Measurements from ENCODE around the gene SLC52A1. TPM values are rescaled to one million over a fixed set of nuclear protein-coding genes. Genes with fewer than 3 reads are reported as not detected.

Gene SLC52A1
- total RNA-seq, 2 experiments from 2014 or later, result 0.40 to 0.94 TPM

DNA sequence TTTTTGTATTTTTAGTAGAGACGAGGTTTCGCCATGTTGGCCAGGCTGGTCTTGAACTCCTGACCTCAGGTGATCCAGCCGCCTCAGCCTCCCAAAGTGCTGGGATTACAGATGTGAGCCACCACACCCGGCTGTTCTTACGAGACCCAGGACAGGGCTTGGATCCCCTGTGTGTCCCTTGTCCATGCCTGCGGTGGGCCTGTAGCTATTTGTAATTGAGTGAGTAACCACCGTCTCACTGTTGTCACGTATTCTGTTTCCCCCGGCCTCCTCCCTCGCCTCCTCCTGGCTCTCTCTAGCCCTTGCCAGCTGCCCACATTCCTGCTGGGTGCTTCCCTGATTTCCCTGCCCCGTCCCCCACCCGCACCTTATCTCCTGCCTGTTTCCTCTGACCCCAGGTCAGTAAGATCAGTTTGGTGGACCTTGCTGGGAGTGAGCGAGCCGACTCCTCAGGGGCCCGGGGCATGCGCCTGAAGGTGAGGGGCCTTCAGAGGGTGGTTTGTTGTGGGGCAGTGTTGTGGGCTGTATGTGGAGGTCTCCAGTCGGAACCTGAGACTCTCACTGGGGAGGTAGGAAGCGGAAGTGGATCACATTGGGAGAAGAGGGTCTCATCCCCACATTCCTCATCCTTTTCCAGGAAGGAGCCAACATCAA lies 31.9 kb downstream of the SLC52A1 start:
- H3K27ac Mint-ChIP-seq, result no peak overlapping the region
- CTCF ChIA-PET, result no interaction called here
- ATAC-seq (no peak), DNase-seq (no peak)
- H3K4me3 Mint-ChIP-seq, result no peak overlapping the region
- no peaks in the 10 kb centered on the region for H3K27me3 Mint-ChIP-seq (ENCODE audit: low read depth)
- H3K4me1 Mint-ChIP-seq (ENCODE audit: low read depth), result peaks cover 14% of the 10 kb centered on the region
- peaks cover 60% of the 10 kb centered on the region for H3K36me3 Mint-ChIP-seq (ENCODE audit: low read depth)
- no peaks in the 10 kb centered on the region for H3K9me3 Mint-ChIP-seq (ENCODE audit: insufficient read depth)
- POLR2A ChIA-PET, result no interaction called here

DNA sequence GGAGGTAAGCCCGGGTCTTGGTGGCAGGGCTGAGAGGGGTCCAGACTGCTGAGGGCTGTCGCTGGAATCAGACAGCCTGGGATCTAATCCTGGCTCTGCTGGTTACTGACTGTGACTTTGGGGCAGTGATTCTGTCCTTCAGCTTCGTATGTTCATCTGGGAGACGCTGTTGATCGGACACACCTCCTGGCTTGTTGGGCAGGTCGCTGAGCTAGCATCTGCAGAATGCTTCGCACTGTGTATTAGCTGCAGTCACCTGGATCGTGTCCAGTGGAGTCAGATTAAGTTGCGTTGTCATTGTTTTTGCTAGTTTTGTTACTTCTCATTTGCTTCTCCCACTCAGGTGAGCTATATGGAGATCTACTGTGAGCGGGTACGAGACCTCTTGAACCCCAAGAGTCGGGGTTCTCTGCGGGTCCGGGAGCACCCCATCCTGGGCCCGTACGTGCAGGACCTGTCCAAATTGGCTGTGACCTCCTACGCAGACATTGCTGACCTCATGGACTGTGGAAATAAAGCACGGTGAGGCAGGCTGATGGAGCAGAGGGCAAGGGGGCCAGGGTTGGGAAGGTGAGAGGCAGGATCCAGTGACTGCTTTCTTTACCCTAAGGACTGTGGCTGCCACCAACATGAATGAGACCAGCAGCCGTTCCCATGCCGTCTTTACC lies 33.0 kb downstream of the SLC52A1 start:
- H3K4me1 Mint-ChIP-seq (ENCODE audit: low read depth), result peaks cover 14% of the 10 kb centered on the region
- ChIA-PET CTCF (interaction anchor here (0.8 kb wide), 2 partner anchors 13 to 15 kb away, joined by 3 read pairs; partner anchors contain the start of gene CAMTA2), POLR2A (no interaction called here)
- H3K36me3 Mint-ChIP-seq (ENCODE audit: low read depth), result peaks cover 50% of the 10 kb centered on the region
- no peaks in the 10 kb centered on the region for H3K27me3 Mint-ChIP-seq (ENCODE audit: low read depth)
- no peak for DNase-seq
- H3K9me3 Mint-ChIP-seq (ENCODE audit: insufficient read depth), result no peaks in the 10 kb centered on the region
- H3K27ac Mint-ChIP-seq, result no peak overlapping the region
- no peak overlapping the region for H3K4me3 Mint-ChIP-seq
- ATAC-seq, result no peak

DNA sequence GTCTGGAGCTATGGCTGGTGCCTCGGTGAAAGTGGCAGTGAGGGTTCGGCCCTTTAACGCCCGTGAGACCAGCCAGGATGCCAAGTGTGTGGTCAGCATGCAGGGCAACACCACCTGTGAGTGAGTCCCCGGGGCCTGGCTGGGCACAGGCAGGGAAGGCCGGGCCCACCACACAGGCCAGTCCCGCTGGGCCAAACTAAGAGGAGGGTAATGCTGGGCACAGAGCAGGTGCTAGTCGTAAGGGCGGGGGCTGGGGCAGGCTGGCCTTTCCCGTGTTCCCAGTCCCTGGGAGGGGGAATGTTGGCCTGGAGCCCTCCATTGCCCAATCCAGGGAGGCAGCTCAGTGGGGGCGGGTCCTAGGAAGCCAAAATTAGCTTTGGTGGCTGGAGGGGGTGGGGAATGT lies 35.0 kb downstream of the SLC52A1 start:
- Mint-ChIP-seq H3K4me1 (ENCODE audit: low read depth) (peaks cover 18% of the 10 kb centered on the region), H3K4me3 (no peak overlapping the region), H3K27ac (no peak overlapping the region), H3K9me3 (ENCODE audit: insufficient read depth) (no peaks in the 10 kb centered on the region), H3K36me3 (ENCODE audit: low read depth) (peaks cover 39% of the 10 kb centered on the region), H3K27me3 (ENCODE audit: low read depth) (peaks cover 1% of the 10 kb centered on the region)
- ChIA-PET POLR2A (no interaction called here), CTCF (interaction anchor here (0.6 to 1.7 kb wide), 3 partner anchors 12 to 30 kb away, joined by 3 to 11 read pairs (median 3); no protein-coding TSS in a partner anchor)
- ATAC-seq, result no peak
- no peak for DNase-seq

DNA sequence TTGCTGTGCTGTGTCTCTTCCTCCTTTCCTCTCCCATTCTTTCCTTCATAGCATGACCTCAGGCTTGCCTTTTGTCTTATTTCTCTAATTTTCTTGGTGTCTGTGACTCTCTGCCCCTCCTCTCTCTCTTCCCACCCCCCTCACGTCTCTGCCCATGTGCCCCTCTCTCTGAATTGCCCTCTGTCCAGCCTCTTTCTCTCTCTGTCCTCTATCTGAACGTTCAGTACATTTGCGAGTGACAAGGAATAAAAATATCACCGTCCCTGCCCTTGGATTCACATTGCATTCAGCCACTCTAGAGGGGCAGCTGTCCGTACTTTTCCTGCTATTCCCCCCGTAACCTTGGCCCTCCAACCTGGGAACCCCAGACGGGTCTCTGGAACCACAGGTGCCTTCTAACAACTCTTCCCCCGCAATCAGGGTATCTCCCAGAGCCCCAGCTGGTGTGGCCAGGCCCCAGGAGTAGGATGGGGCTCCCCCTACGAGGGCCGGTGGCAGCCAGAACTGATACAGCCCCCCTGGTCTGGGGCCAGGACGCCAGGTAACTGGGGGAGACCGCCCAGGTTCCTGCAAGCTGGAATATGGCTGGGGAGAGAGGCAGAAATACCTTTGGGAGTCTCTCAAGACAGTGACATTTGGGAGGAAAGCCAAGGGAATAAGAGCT lies 35.7 kb downstream of the SLC52A1 start:
- Mint-ChIP-seq H3K27ac (peak overlapping the region; percentile 20), H3K4me1 (ENCODE audit: low read depth) (peaks cover 18% of the 10 kb centered on the region), H3K36me3 (ENCODE audit: low read depth) (peaks cover 32% of the 10 kb centered on the region), H3K9me3 (ENCODE audit: insufficient read depth) (no peaks in the 10 kb centered on the region), H3K4me3 (peak overlapping the region; percentile 81), H3K27me3 (ENCODE audit: low read depth) (peaks cover 6% of the 10 kb centered on the region)
- no peak for ATAC-seq
- ChIA-PET CTCF (interaction anchor here (0.6 to 1.7 kb wide), 3 partner anchors 12 to 31 kb away, joined by 3 to 11 read pairs (median 3); no protein-coding TSS in a partner anchor), POLR2A (no interaction called here)
- DNase-seq, result no peak

DNA sequence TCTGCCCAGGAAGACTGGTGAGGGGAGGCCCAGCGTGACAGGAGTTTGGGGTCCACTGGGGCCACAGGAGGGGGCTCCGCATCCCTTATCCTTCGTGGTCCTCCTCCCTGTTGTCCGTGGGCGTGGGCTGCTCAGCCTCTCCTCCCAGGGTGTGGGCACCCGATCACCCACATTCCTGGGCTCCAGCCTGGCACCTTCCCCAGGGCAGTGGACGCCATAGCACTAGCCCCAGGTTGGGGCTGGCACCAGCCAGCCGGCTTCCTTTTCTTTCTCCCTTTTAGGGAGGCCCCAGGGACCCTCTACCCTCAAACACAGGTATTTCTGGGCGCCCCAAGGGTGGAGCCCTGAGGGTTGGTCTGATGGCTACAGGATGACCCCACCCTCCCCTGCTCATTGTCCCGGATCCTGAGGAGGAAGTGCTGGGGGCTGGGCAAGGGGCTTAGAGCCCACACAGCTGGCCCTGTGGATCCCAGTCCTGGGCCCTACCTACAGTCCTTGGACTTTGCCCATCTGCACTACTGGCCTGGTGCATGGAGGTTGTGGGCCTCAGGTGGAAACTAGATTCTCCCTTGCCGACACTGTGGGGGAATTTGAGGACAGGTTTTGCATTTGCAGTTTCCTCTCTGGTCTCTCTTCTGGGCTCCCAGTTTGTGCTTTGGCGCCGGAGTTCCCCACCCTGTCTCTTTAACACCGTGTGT lies 36.3 kb downstream of the SLC52A1 start:
- DNase-seq, result no peak
- no peak for ATAC-seq
- peak overlapping the region; percentile 46 for H3K27ac Mint-ChIP-seq
- peaks cover 25% of the 10 kb centered on the region for H3K36me3 Mint-ChIP-seq (ENCODE audit: low read depth)
- H3K9me3 Mint-ChIP-seq (ENCODE audit: insufficient read depth), result no peaks in the 10 kb centered on the region
- peaks cover 6% of the 10 kb centered on the region for H3K27me3 Mint-ChIP-seq (ENCODE audit: low read depth)
- POLR2A ChIA-PET, result interaction anchor here (1.0 kb wide), 1 partner anchor 28 kb away, joined by 3 read pairs; no protein-coding TSS in a partner anchor
- H3K4me3 Mint-ChIP-seq, result peak overlapping the region; percentile 81
- CTCF ChIA-PET, result interaction anchor here (1.1 kb wide), 1 partner anchor 20 kb away, joined by 3 read pairs; no protein-coding TSS in a partner anchor
- peaks cover 18% of the 10 kb centered on the region for H3K4me1 Mint-ChIP-seq (ENCODE audit: low read depth)

DNA sequence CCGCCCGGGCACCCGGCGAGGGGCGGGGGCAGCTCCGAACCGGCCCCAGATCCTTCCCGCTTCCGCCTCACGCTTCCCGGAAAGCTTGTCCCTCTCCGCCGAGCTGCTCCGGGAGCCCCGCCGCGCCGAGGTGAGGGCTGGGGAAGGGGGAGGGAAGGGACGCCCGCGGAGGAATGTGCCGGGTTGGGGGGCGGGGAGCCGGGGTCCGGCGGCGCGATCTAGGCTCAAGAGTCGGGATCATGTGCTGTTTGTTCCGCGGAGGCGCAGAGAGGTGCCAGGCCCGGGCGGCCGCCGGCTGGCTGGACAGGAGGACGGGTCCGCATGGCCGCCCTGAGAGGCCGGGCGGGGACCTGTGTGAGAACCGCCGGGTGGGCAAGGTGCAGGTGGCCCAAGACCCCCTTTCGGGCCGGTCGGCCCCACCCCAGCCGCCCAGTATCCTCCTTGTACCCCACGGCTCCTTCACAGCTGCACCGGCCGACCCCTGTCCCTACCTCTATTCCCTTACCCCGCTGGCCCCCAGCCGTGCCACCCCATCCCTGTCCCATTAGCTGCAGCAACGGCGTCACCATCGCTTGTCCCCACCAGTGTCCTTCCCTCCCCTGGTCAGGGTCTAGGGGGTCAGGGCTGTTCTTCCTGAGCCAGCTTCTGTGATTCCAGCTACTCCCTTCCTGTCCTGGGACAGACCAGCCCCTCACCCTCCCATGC lies 37.0 kb downstream of the SLC52A1 start:
- DNase-seq (no peak), ATAC-seq (peak; percentile 11)
- CTCF ChIA-PET, result interaction anchor here (1.1 to 1.8 kb wide), 4 partner anchors 10 to 89 kb away, joined by 3 to 13 read pairs (median 5); partner anchors contain the start of gene CAMTA2
- peaks cover 6% of the 10 kb centered on the region for H3K27me3 Mint-ChIP-seq (ENCODE audit: low read depth)
- peaks cover 18% of the 10 kb centered on the region for H3K4me1 Mint-ChIP-seq (ENCODE audit: low read depth)
- peak overlapping the region; percentile 81 for H3K4me3 Mint-ChIP-seq
- no peaks in the 10 kb centered on the region for H3K9me3 Mint-ChIP-seq (ENCODE audit: insufficient read depth)
- H3K27ac Mint-ChIP-seq, result peak overlapping the region; percentile 52
- peaks cover 18% of the 10 kb centered on the region for H3K36me3 Mint-ChIP-seq (ENCODE audit: low read depth)
- POLR2A ChIA-PET, result interaction anchor here (1.0 to 2.6 kb wide), 5 partner anchors 9 to 58 kb away, joined by 3 to 10 read pairs (median 9); partner anchors contain the start of genes PFN1, RNF167 and SLC25A11

DNA sequence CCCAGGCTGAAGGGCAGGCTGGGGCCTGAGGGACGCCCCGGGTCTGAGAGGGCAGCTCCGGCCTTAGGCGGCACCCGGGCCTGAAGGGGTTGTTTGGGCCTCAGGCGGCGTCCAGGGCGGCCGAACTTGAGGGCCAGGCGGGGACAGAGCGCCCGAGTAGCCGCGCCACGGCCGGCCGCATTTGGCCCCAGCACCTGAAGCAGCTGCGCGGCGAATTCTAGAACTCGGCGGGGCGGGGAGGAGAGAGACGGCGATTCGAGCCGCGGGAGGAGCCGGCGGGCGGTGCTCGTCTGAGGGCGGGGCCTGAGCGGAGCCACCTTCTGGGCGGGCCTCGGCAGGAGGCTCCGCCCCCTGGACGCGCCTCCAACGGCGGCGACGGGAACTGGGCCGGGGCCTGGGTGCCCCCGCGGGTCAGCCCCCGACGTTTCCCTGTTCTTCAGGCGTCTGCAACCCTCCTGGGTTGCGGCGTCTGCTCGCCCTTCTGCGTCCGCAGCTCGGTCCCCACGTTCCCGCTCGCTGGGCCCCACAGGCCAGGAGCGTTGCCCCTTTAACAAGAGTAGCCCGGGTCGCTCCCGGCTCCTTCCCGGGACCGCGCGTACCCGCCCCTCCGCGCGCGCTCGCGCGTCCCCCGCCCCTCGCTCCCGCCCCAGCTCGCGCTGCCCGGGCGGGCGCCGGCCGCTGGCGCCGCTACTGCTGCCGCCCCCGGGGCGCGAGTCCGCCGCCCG lies 37.8 kb downstream of the SLC52A1 start, which contains the start of the genes INCA1 and KIF1C:
Gene INCA1, minus strand, starts transcription at position 221 of the 725 bp plus-strand sequence. CDS start 3,085 bp downstream, outside the sequence.
Gene KIF1C, plus strand, starts transcription at position 649 of the 725 bp plus-strand sequence. CDS start 2,297 bp downstream, outside the sequence.
- peak; percentile 92 for ATAC-seq
- CTCF ChIA-PET, result interaction anchor here (1.1 to 1.8 kb wide), 4 partner anchors 9 to 89 kb away, joined by 3 to 13 read pairs (median 5); partner anchors contain the start of gene CAMTA2
- Mint-ChIP-seq H3K4me1 (ENCODE audit: low read depth) (peaks cover 18% of the 10 kb centered on the region), H3K27me3 (ENCODE audit: low read depth) (peaks cover 6% of the 10 kb centered on the region), H3K36me3 (ENCODE audit: low read depth) (peaks cover 18% of the 10 kb centered on the region), H3K4me3 (peak within 1 kb of the TSS; percentile 81), H3K27ac (peak within 1 kb of the TSS; percentile 84), H3K9me3 (ENCODE audit: insufficient read depth) (no peaks in the 10 kb centered on the region)
- POLR2A ChIA-PET, result interaction anchor here (0.7 to 2.6 kb wide), 6 partner anchors 9 to 194 kb away, joined by 3 to 10 read pairs (median 8); partner anchors contain the start of genes PFN1, RNF167, SLC25A11 and ZNF594
- peak; percentile 94 for DNase-seq

DNA sequence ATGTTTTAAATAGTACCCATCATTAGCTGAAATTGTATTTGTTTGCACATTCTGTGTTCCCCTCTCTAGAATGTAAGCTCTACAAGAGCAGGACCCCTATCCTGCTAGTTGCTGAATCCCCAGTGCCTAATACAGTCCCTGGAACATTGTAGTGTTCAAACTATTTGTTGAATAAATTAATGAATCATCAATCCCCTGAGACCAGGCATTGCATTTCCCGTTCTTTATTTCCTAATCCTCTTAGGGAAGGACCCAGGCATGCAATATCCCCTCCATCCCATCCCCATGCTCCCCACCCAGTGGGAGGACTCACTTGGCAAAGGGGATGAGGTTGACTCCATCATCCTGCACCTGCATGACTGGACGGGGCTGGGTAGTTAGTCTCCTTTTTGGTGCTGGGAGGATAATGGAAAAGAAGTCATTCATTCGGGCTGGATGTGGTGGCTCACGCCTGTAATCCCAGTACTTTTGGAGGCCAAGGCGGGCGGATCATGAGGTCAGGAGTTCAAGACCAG lies 41.1 kb downstream of the SLC52A1 start:
- CTCF ChIA-PET, result no interaction called here
- peaks cover 8% of the 10 kb centered on the region for H3K36me3 Mint-ChIP-seq (ENCODE audit: low read depth)
- H3K27ac Mint-ChIP-seq, result no peak overlapping the region
- POLR2A ChIA-PET, result interaction anchor here (0.8 to 1.2 kb wide), 2 partner anchors 7 to 85 kb away, joined by 3 to 4 read pairs; partner anchors contain the start of gene ZFP3
- peaks cover 6% of the 10 kb centered on the region for H3K27me3 Mint-ChIP-seq (ENCODE audit: low read depth)
- no peak overlapping the region for H3K4me3 Mint-ChIP-seq
- H3K4me1 Mint-ChIP-seq (ENCODE audit: low read depth), result peaks cover 19% of the 10 kb centered on the region
- ATAC-seq (no peak), DNase-seq (no peak)
- H3K9me3 Mint-ChIP-seq (ENCODE audit: insufficient read depth), result no peaks in the 10 kb centered on the region

DNA sequence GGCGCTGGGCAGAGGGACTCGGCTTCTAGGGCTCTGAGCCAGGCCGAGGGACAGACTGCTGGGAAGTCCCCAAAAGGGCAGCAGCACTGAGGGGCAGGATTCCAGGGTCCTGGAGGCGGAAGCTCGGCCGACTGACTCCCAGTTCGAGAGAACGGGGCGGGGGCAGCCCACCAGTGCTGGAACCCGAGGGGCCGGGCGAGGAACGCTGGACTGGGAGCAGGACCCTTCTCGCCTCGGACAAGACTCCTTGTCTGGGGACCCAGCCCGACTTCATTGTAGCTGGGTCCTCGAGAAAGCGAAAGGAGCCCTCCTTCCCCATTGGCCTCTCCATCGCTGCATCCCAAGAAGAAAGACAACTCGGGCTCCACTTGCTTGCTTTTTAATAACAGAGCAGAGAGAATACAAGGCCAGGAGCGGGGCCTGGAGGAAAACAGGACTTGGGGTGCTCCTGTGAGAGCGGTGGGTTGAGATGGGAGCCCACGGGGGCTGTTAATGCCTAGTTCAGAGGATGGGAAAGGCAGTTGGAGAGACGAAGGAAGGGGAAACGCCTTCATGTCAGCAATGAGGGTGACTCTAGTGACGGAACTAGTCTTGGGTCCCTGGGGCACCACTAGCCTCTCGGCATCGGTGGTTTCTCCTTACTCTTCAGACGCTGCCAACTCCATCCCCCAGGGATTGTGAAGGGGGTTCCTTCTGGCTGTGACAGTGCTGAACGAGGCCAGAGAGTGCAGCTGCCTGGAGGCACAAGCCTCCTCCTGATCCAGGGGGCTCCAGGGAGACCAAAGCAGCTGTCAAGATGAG lies 47.3 kb downstream of the SLC52A1 start:
- no peak for ATAC-seq
- CTCF ChIA-PET, result interaction anchor here (0.5 to 5.6 kb wide), 17 partner anchors 9 to 596 kb away, joined by 3 to 23 read pairs (median 6); partner anchors contain the start of genes INCA1, KIF1C, RNF167 and SLC25A11
- Mint-ChIP-seq H3K27ac (peak overlapping the region; percentile 92), H3K9me3 (ENCODE audit: insufficient read depth) (no peaks in the 10 kb centered on the region), H3K27me3 (ENCODE audit: low read depth) (no peaks in the 10 kb centered on the region), H3K36me3 (ENCODE audit: low read depth) (peaks cover 14% of the 10 kb centered on the region), H3K4me3 (peak overlapping the region; percentile 88), H3K4me1 (ENCODE audit: low read depth) (peaks cover 41% of the 10 kb centered on the region)
- POLR2A ChIA-PET, result interaction anchor here (0.6 to 2.4 kb wide), 7 partner anchors 9 to 47 kb away, joined by 3 to 10 read pairs (median 4); partner anchors contain the start of genes INCA1, KIF1C, RNF167 and SLC25A11
- DNase-seq, result no peak

Data from activated CD8-positive, alpha-beta T cell treated with anti-CD3 and anti-CD28 coated beads, Interleukin-2, amount 10 ng/mL, durations not matched to agents 7 days and 5 days (primary cell).